Right lobe of liver (tissue), 6 donors: ENCODE data around the gene ZNF134. TPM values are rescaled to one million over a fixed set of nuclear protein-coding genes. Genes with fewer than 3 reads are reported as not detected.
A peak's percentile ranks its signal among the peaks of the same experiment; 100 is the strongest.

Experiments
- ATAC-seq, 4 donors: fragments of 200-7000 bp; cut with Tn5 transposase; one replicate each; pipeline ENCODE4 v1.9.1; 2020; ENCODE audit warnings: mild to moderate bottlenecking in 4 of 4, moderate library complexity in 4 of 4
- DNase-seq, 3 donors: peaks; one replicate each; pipeline ENCODE4 v3.0.0-alpha.2; 2020
- H3K27ac ChIP-seq, 3 donors: fragments of 200-600 bp; one replicate each; pipeline ENCODE4 v1.8.0; 2022
- H3K27me3 ChIP-seq, 2 donors: fragments of 200-600 bp; one replicate each; pipeline ENCODE4 v1.8.0; 2022
- H3K36me3 ChIP-seq, 4 donors: fragments of 200-600 bp; sonication (generic) in 1 of 4; one replicate each; pipeline versions ENCODE4 v1.5.1 to v1.8.0; 2017 to 2022; ENCODE audit warnings: control low read depth in 1 of 4
- H3K4me1 ChIP-seq, 4 donors: fragments of 200-600 bp; sonication (generic) in 1 of 4; one replicate each; pipeline versions ENCODE4 v1.5.1 to v1.8.0; 2017 to 2022; ENCODE audit warnings: control low read depth in 1 of 4
- H3K4me3 ChIP-seq, 3 donors: fragments of 200-600 bp; one replicate each; pipeline ENCODE4 v1.8.0; 2022
- H3K9me3 ChIP-seq, 4 donors: fragments of 200-600 bp; sonication (generic) in 1 of 4; one replicate each; pipeline versions ENCODE4 v1.5.1 to v1.8.0; 2017 to 2022; ENCODE audit warnings: control low read depth in 1 of 4
- CTCF ChIP-seq, 4 donors: fragments of 200-600 bp in 3 of 4; fragments of 450-650 bp in 1 of 4; IDR thresholded peaks; one replicate each; pipeline versions ENCODE4 v1.5.1 to v1.8.0; 2016 to 2022; ENCODE audit warnings: antibody characterized with exemption in 4 of 4, mild to moderate bottlenecking in 2 of 4
- POLR2A ChIP-seq: fragments of 450-650 bp; IDR thresholded peaks from one replicate; pipeline ENCODE4 v1.6.1; 2017; ENCODE audit warnings: antibody characterized with exemption, mild to moderate bottlenecking
- WGBS: methylation state at CpG from one replicate; pipeline ENCODE4 v1.1.6; 2018; ENCODE audit warnings: low coverage, low lambda C conversion rate; ENCODE audit not compliant: insufficient coverage; ENCODE audit errors: missing lambda C conversion rate; 5-methylcytosine and 5-hydroxymethylcytosine counted together
- intact Hi-C, 2 donors: fragments of 100-400 bp; cut with DNase I; formaldehyde crosslinking; loops; one replicate each; pipeline versions ENCODE4 v1.11.2 to v1.14.1; 2022
- total RNA-seq, 6 experiments: library from RNA; depleted of rRNA in 2 of 6; stranded (reverse); fragments of >200 nt in 2 of 6; fragmentation: NEBNext Ultra II Directional in 3 of 6; extraction: Animal tissue kit (Norgen Biotek cat#: 25700) in 3 of 6; gene quantifications; one replicate each; pipeline versions ENCODE4 v1.1.0 to v1.2.4, GENCODE V29; 2016 to 2023
- donor health status: DM: no; HTN: yes; CAD: no.
- donor health status: DM: no; HTN: no; CAD: no.
- donor health status: DM: no; HTN: no; CAD: no.
- donor health status: DM: no; HTN: yes; CAD: no.
- donor health status: DM: no; HTN: yes; CAD: no.

The ZNF134 gene
- total RNA-seq, 6 experiments from 2014 or later = 3.6 to 8.9 (median 5.0) TPM

DNA sequence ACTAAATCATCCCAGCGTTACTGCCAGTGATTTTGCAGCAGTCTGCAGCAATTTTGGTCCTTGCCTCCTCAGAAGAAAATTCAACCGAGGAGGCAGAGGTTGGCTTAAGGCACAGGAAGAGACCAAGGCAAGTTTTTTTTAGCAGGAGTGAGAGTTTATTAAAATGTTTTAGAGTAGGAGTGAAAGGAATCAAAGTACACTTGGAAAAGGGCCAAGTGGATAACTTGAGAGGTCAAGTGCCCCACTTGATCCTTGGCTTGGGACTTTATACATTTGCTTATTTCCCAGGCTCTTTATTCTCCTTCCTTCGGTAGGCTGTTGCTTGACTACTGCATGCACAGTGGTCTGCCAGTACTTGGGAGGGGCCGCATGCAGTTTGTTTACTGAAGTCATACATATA, 2.9 kb upstream of the ZNF134 start:
- Histone ChIP-seq H3K9me3 (peaks cover 0 to 7% (median 2%) of the 10 kb centered on the region in 4 donors), H3K27ac (no peak overlapping the region), H3K27me3 (no peaks in the 10 kb centered on the region), H3K4me3 (no peak overlapping the region), H3K4me1 (peaks cover 0 to 4% (median 0%) of the 10 kb centered on the region in 4 donors), H3K36me3 (peaks cover 0 to 4% (median under 1%) of the 10 kb centered on the region in 4 donors)
- WGBS = 81% methylated on average over 4 of the region's 4 CpGs
- TF ChIP-seq CTCF (IDR thresholded peaks at IDR 0.05) (no peak), POLR2A (no peak)
- DNase-seq = no peak
- intact Hi-C loops = no loop called here
- ATAC-seq = no peak

- TF ChIP-seq CTCF (IDR thresholded peaks at IDR 0.05) (no peak), POLR2A (no peak)
- ATAC-seq (no peak), DNase-seq (no peak)
- peak overlapping the region in 1 of 3 donors; percentile 100 for H3K4me3 ChIP-seq
- H3K4me1 ChIP-seq = peaks cover 0 to 4% (median 0%) of the 10 kb centered on the region in 4 donors
- intact Hi-C loops = no loop called here
- peaks cover 0 to 41% (median 26%) of the 10 kb centered on the region in 4 donors for H3K9me3 ChIP-seq
- no peaks in the 10 kb centered on the region for H3K27me3 ChIP-seq
- 83% methylated on average over 1 of the region's 3 CpGs for WGBS
- no peak overlapping the region for H3K27ac ChIP-seq
- H3K36me3 ChIP-seq = peaks cover 4 to 20% (median 15%) of the 10 kb centered on the region in 4 donors
Observed at GRCh38 chr19:57615346-57615745, 1.3 kb downstream of the ZNF134 start.

DNA sequence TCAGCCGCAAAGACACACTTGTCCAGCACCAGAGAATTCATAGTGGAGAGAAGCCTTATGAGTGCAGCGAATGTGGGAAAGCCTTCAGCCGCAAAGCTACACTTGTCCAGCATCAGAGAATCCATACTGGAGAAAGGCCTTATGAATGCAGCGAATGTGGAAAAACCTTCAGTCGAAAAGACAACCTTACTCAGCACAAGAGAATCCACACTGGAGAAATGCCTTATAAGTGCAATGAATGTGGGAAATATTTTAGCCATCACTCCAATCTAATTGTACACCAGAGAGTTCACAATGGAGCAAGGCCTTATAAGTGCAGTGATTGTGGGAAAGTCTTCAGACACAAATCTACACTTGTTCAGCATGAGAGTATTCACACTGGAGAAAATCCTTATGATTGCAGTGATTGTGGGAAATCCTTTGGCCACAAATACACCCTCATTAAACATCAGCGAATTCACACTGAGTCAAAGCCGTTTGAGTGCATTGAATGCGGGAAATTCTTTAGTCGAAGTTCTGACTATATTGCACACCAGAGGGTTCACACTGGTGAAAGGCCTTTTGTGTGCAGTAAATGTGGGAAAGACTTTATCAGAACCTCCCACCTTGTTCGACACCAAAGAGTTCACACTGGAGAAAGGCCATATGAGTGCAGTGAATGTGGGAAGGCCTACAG, 6.8 kb downstream of the ZNF134 start:
- Histone ChIP-seq H3K4me3 (no peak overlapping the region), H3K9me3 (peaks cover 0 to 86% (median 57%) of the 10 kb centered on the region in 4 donors), H3K27ac (no peak overlapping the region), H3K36me3 (peaks cover 9 to 46% (median 19%) of the 10 kb centered on the region in 4 donors), H3K4me1 (no peaks in the 10 kb centered on the region), H3K27me3 (no peaks in the 10 kb centered on the region)
- ATAC-seq (no peak), DNase-seq (no peak)
- TF ChIP-seq CTCF (IDR thresholded peaks at IDR 0.05) = no peak
- no peak for TF ChIP-seq POLR2A
- intact Hi-C loops = no loop called here
- 94% methylated on average over 8 of the region's 10 CpGs for WGBS

DNA sequence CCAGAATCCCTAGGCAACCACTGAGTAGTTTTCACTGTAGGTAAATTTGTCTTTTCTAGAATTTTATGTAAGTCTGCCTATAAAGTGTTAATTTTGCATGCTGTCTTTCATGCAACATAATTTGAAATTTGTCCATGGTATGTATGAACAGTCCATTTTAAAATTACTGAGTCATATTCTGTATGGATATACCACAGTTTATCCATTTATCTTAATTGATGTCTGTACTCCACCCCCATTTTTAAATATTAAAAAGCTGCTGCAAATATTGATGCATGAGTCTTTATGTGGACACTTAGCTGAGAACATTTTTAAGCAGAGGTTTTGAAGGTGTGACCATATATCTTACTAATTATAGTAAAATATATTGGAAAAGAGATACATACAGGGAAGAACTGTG, 9.0 kb downstream of the ZNF134 start:
- DNase-seq = no peak
- H3K36me3 ChIP-seq = peaks cover 9 to 46% (median 19%) of the 10 kb centered on the region in 4 donors
- peaks cover 0 to 84% (median 55%) of the 10 kb centered on the region in 4 donors for H3K9me3 ChIP-seq
- H3K27ac ChIP-seq = no peak overlapping the region
- no peak for ATAC-seq
- intact Hi-C loops = no loop called here
- no peaks in the 10 kb centered on the region for H3K4me1 ChIP-seq
- TF ChIP-seq CTCF (IDR thresholded peaks at IDR 0.05) = no peak
- TF ChIP-seq POLR2A = no peak
- no peaks in the 10 kb centered on the region for H3K27me3 ChIP-seq
- no peak overlapping the region for H3K4me3 ChIP-seq
